Neural cell (in vitro differentiated cells): ENCODE results near the gene INTS11.

Experiments
- CTCF ChIP-seq: fragments of 450-650 bp; IDR thresholded peaks from 2 replicates; pipeline ENCODE4 v1.5.1; 2014; ENCODE audit warnings: antibody characterized with exemption, mild to moderate bottlenecking, moderate library complexity; ENCODE audit not compliant: poor library complexity, severe bottlenecking
- EP300 ChIP-seq: fragments of 450-650 bp; conservative IDR thresholded peaks from 2 replicates; pipeline ENCODE4 v1.6.1; 2014; ENCODE audit warnings: antibody characterized with exemption, mild to moderate bottlenecking, moderate library complexity; ENCODE audit not compliant: poor library complexity, severe bottlenecking
- REST ChIP-seq: IDR thresholded peaks from 2 replicates; pipeline ENCODE4 v1.6.1; 2012; ENCODE audit warnings: borderline replicate concordance
- TAF1 ChIP-seq: IDR thresholded peaks from 2 replicates; pipeline ENCODE4 v1.6.1; 2012; ENCODE audit warnings: low read depth

- TF ChIP-seq EP300 (no peak), CTCF (no peak), TAF1 (no peak), REST (no peak)
These were observed 10.2 kb downstream of the INTS11 start for GRCh38 chr1:1314237-1314586.
